Stromal cell of bone marrow (primary cell): ENCODE data around the gene FMN2.
A peak's percentile ranks its signal among the peaks of the same experiment; 100 is the strongest.

Experiments
- DNase-seq: peaks from one replicate; pipeline ENCODE4 v3.0.0-alpha.2; 2012; ENCODE audit warnings: low read depth

FMN2 gene

DNA sequence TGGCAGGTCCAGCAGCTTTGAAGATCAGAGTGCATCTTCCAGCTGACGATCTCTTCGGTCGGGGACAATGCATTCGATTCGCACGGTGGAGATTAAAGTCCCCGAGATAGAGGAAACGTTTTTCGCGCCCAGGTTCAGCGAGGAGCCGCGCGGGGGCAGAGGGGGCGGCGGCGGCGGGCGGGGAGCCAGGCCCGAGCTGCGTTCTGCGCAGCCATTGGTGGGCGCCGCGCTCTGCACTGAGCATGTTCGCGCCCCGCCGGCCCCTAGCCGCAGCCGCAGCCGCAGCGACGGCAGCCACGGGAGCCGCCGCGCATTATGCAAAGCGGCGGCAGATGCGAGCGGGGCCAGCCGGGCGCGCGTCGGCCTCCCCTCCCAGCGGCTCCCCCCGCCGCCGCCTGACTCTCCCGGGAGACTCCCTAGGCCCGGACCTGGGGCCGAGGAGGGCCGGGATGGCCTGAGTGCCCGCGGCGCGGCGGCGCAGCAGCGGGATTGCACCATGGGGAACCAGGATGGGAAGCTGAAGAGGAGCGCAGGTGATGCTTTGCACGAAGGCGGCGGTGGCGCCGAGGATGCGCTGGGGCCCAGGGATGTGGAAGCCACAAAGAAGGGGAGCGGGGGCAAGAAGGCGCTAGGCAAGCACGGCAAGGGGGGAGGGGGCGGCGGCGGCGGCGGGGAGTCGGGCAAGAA is at the start of gene FMN2:
FMN2 (plus strand) TSS at position 270 of the 687 bp plus-strand sequence; CDS start at position 497, 227 bp downstream.
- no peak for DNase-seq

DNA sequence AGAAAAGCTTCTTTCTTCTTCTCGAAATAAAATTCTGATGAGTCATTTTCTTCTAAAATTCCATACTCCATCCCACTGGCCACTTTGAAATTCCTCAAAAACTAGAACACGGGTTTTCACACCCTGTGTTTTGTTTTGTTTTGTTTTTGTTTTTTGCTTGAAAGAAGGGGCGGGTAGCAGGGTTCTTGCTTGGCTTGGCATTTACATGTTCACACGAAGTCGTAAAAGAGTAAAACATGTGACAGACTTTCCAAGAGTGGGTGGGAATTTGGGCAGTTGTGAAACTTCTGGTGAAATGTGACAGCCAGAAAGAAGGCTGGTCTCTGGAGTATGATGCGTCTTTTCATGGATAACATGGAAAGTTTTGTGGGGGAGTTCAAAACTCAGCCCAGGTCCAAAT is 47.1 kb upstream of the FMN2 start:
- DNase-seq: peak; percentile 19

- DNase-seq: no peak
These were observed 45.7 kb upstream of the FMN2 start for GRCh38 chr1:240046000-240046399.

- no peak for DNase-seq
These were observed 37.5 kb upstream of the FMN2 start for GRCh38 chr1:240054109-240054701.

DNA sequence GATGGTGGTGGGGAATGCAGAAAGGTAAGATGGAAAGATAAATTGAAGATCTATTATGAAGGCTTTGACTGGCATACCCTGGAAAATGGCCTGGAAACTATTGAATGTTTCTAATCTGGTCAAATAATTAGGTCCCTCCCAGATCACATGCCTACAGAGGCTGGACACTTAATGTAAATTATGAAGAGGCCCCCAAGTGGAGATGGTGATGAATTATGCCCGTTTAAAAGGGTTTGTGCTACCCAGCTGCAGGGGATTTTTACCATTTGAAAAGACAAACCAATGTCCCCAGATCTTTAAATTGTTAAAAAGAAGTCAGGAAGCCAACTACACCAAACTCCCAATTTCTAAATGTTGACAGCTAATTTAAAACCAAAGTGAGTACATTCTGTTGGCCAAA is 35.7 kb upstream of the FMN2 start:
- DNase-seq: no peak

- DNase-seq: no peak
These were observed 35.3 kb upstream of the FMN2 start for GRCh38 chr1:240056350-240056749.

DNA sequence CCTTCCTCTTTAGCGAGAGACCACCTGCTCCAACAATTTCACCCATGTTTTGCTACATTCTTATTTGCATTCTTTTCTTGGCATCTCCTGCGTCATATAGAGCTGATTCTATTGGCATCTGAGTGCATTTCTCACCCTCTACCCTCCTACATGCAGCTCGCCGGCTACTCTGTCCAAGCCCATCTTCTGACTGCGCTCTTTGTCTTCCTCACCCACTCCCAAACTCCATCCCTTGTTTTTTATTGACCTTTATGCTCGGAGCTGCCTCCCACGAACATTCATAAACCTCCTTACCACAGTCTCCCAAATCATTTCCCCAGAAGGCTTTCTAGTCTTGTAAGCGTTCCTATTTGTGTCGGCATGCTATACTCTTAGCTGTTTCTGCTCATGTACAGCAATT is 33.6 kb upstream of the FMN2 start:
- DNase-seq: no peak

DNA sequence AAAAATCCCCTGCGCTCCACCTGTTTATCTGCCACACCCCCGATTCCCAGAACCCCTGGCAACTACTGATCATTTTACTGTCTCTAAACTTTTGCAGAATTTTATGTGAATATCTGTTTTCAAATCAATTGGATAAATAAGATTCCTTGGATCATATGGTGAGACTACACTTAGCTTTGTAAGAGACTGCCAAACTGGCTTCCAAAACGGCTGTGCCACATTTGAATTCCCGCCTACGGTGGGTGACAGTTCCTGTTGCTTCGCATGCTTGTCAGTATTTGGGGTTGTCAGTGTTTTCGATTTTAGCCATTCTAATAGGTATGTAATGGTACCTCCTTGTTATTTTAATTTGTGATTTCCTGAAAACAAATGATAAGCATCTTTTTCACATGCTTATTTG is 22.7 kb upstream of the FMN2 start:
- no peak for DNase-seq

DNA sequence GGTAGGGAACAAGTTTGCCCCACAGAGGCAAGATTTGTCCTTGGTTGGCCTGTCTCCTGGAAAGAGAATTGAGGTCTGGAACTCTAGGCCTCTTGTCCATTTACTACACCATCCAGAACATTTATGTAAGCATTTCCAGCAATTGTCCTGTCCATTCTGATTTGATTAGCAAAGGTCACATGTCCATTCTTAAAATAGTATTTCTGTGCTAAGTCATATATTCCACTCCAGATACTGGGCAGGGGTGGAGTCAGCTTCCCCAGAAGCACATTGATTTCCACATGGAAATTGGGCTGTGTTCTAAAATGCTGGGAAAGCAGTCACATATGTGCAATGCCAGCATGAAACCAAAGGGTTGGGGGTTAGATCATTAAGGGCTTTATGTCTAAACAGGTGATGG is 21.5 kb upstream of the FMN2 start:
- no peak for DNase-seq

DNA sequence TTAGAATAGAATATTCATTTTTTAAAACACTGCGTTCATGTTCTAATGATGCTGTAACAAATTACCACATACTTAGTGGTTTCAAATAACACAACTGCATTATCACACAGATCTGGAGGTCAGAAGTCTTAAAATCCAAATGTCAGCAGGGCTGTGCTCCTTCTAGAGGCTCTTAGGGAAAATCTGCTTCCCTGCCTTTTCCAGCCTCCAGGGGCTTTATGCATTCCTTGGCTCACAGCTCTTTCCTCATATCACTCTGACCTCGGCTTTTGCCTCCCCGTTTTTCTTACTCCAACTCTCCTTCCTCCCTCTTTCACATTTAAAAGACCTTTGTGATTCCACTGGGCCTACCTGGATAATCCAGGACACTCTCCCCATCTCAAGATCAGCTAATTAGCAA is 18.6 kb upstream of the FMN2 start:
- no peak for DNase-seq

- no peak for DNase-seq
These were observed 17.3 kb upstream of the FMN2 start for GRCh38 chr1:240074422-240074821.

DNA sequence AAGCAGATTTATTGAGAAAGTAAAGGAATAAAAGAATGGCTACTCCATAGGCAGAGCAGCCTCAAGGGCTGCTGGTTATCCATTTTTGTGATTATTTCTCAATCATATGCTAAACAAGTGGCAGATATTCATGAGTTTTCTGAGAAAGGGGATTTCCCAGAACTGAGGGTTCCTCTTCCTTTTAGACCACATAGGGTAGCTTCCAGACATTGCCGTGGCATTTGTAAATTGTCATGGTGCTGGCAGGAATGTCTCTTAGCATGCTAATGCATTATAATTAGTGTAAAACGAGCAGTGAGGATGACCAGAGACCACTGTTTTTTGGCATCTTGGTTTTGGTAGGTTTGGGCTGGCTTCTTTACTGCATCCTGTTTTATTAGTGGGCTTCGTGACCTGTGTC is 16.8 kb upstream of the FMN2 start:
- DNase-seq: no peak

DNA sequence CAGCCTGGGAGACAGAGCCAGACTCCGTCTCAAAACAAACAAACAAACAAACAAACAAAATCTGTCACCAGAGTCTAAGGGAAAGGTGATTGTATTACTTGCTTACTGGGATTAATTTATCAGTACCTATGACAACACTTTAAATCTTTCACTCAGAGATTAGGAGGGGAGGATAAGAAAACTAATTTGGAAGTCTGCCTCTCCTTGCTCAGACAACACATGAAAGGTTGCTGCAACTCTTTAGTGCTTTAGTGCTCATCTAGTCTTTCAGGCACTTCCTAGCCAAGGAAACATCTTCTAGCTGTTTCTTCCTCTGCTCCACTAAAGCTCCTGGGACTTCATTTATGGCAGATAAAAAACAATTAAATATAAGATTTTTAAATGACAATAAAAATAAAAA is 7.3 kb upstream of the FMN2 start:
- DNase-seq: no peak

DNA sequence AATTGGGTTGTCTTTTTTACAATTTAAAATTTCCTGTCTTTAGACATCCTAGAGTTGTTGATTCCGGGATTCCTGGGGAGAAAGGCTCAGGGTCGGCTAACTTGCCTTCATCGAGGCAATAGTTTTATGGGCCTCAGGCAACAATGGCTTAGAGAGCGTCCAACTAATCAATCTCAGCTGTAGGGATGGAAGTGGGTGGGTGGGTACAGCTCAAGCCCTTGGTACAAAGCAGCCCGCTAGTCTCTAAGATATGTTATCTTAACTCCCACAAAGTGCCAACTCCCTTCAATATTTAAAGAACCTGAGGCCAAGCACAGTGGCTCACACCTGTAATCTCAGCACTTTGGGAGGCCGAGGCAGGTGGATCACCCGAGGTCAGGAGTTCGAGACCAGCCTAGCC is 6.9 kb upstream of the FMN2 start:
- no peak for DNase-seq

DNA sequence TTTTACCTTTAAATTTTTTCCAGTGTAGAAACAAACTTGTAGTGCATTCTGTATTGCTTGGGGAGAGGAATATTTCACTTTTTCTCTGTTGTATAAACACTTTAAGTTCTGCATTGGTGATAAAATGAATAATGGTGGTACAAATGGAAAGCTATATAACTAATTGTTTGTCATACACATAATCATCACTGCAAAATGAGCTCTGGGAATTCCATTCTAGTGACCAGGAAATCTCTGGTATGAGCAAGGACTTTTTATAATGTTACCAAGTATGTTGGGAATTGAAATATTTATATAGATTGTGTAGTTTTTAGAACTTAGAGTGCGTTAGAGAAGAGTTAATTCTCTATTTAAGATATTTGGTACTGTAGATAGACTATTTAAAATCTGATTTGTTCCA is 5.0 kb upstream of the FMN2 start:
- DNase-seq: no peak

- no peak for DNase-seq
These were observed 1.7 kb upstream of the FMN2 start for GRCh38 chr1:240090014-240090413.

- DNase-seq: no peak
These were observed 604 bp upstream of the FMN2 start for GRCh38 chr1:240090957-240091600.

GRCh38 chr1:240092301-240093119 is 827 bp downstream of the FMN2 start:
- no peak for DNase-seq

- DNase-seq: no peak
These were observed 1.7 kb downstream of the FMN2 start for GRCh38 chr1:240093120-240093961.

- DNase-seq: no peak
These were observed 2.5 kb downstream of the FMN2 start for GRCh38 chr1:240094041-240094722.

- DNase-seq: no peak
These were observed 5.3 kb downstream of the FMN2 start for GRCh38 chr1:240096974-240097373.
